Hematopoietic multipotent progenitor cell treated with erythropoietin and hydrocortisone succinate and interleukin-3 and kit ligand, for 4 days (in vitro differentiated cells): ENCODE data around the gene BCOR.

ENCODE experiments used
- DNase-seq: peaks from one replicate; pipeline ENCODE4 v3.0.0-alpha.2; 2015

Gene BCOR

GRCh38 chrX:40097141-40097503, 636 bp downstream of the BCOR start:
- DNase-seq, result peak; percentile 67

GRCh38 chrX:40096395-40097091, 1.2 kb downstream of the BCOR start:
- DNase-seq, result peak; percentile 66

- peak; percentile 80 for DNase-seq
Measured at GRCh38 chrX:40095583-40096394, 2.0 kb downstream of the BCOR start.

GRCh38 chrX:40094900-40095582, 2.7 kb downstream of the BCOR start:
- DNase-seq, result no peak

GRCh38 chrX:40094041-40094899, 3.5 kb downstream of the BCOR start:
- peak; percentile 90 for DNase-seq

GRCh38 chrX:40093586-40093985, 4.2 kb downstream of the BCOR start:
- no peak for DNase-seq

GRCh38 chrX:40092808-40093435, 4.8 kb downstream of the BCOR start:
- no peak for DNase-seq

GRCh38 chrX:40091691-40092421, 5.9 kb downstream of the BCOR start:
- no peak for DNase-seq

GRCh38 chrX:40090961-40091360, 6.8 kb downstream of the BCOR start:
- no peak for DNase-seq

- peak; percentile 61 for DNase-seq
Measured at GRCh38 chrX:40090050-40090804, 7.5 kb downstream of the BCOR start.

GRCh38 chrX:40088803-40089540, 8.8 kb downstream of the BCOR start:
- no peak for DNase-seq

GRCh38 chrX:40088299-40088625, 9.5 kb downstream of the BCOR start:
- no peak for DNase-seq

GRCh38 chrX:40087425-40088298, 10.1 kb downstream of the BCOR start:
- DNase-seq, result no peak

GRCh38 chrX:40086569-40087335, 11.0 kb downstream of the BCOR start:
- DNase-seq, result no peak

GRCh38 chrX:40085714-40086113, 12.0 kb downstream of the BCOR start:
- DNase-seq, result peak; percentile 22

GRCh38 chrX:40085102-40085551, 12.6 kb downstream of the BCOR start:
- DNase-seq, result no peak

- DNase-seq, result no peak
Measured at GRCh38 chrX:40084471-40085101, 13.2 kb downstream of the BCOR start.

- DNase-seq, result no peak
Measured at GRCh38 chrX:40083979-40084359, 13.8 kb downstream of the BCOR start.
